GM10248 (cell line): ENCODE measurements around the gene PTPRN2.

Source experiments
- CTCF ChIA-PET: fragments of 300-600 bp; sonication (Branson Sonifier 250); formaldehyde crosslinking; extraction: SDS; loops from one replicate; lab custom pipeline; 2021; ENCODE audit warnings: antibody characterized with exemption; lab: Yijun Ruan, JAX
- POLR2A ChIA-PET: fragments of 350-650 bp; sonication (Branson Sonifier 250); formaldehyde crosslinking; extraction: SDS; loops from one replicate; lab custom pipeline; 2020; ENCODE audit warnings: antibody characterized with exemption; lab: Yijun Ruan, JAX
- DNase-seq: peaks from one replicate; pipeline ENCODE4 v3.0.0; 2012; ENCODE audit errors: extremely low spot score
- TF ChIP-seq, protein P1 (sequence below): IDR thresholded peaks from 2 replicates; pipeline ENCODE4 v1.5.1; 2012; ENCODE audit warnings: mild to moderate bottlenecking, low read depth; ENCODE audit errors: extremely low read depth, missing control alignments, control extremely low read depth

PTPRN2 gene

DNA sequence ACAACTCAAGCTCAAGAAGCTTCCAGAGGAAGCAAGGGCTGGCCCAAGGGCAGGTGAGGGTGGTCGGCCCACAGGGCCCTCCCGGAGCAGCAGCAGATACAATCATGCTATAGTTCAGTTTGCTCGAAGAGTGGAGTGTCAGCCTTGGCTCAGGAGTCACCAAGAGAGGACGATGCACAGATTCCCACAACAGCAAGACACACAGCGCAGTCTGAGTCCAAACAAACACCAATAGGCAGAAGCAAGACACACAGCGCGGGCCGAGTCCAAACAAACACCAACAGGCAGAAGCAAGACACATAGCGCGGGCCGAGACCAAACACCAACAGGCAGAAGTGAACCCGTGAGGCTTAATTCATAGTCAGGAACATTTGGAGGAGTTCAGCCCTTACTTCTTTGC, 138.4 kb downstream of the PTPRN2 start:
- TF ChIP-seq, protein P1, sequence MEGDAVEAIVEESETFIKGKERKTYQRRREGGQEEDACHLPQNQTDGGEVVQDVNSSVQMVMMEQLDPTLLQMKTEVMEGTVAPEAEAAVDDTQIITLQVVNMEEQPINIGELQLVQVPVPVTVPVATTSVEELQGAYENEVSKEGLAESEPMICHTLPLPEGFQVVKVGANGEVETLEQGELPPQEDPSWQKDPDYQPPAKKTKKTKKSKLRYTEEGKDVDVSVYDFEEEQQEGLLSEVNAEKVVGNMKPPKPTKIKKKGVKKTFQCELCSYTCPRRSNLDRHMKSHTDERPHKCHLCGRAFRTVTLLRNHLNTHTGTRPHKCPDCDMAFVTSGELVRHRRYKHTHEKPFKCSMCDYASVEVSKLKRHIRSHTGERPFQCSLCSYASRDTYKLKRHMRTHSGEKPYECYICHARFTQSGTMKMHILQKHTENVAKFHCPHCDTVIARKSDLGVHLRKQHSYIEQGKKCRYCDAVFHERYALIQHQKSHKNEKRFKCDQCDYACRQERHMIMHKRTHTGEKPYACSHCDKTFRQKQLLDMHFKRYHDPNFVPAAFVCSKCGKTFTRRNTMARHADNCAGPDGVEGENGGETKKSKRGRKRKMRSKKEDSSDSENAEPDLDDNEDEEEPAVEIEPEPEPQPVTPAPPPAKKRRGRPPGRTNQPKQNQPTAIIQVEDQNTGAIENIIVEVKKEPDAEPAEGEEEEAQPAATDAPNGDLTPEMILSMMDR, result no peak
- ChIA-PET POLR2A (no interaction called here), CTCF (no interaction called here)
- DNase-seq, result no peak

DNA sequence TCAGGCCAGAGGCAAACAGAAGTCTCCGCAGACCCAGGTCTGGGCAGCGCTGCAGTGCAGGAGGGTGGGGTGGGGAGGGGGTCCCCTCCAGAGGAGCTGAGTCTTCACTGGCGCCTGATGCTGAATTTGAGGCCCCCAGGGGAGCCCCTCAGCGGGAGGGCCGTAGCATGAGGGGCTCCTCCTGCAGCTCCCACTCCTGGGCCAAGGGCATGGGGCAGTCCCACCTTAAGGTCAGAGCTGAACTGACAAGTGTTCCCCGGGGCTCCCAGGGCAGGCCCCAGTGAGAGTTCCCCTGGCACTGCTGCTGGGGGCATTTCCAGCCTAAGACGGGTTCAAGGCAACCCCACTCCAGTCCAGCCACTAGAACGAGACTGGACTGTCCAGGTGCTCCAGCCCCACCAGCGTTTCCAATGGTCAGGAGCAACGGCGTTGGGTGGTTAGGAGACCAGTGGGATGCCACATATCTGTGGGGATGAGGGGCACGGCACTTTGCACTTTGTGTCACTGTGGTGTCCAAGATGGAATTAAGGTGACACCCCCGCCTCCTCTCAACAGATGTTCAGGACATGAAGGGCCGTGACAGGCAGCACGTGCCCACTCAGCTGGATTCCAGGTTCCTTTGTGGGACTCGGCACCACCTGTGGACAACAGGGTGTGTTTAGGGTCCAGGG, 139.1 kb downstream of the PTPRN2 start:
- CTCF ChIA-PET, result no interaction called here
- POLR2A ChIA-PET, result no interaction called here
- TF ChIP-seq, protein P1, result no peak
- DNase-seq, result no peak

DNA sequence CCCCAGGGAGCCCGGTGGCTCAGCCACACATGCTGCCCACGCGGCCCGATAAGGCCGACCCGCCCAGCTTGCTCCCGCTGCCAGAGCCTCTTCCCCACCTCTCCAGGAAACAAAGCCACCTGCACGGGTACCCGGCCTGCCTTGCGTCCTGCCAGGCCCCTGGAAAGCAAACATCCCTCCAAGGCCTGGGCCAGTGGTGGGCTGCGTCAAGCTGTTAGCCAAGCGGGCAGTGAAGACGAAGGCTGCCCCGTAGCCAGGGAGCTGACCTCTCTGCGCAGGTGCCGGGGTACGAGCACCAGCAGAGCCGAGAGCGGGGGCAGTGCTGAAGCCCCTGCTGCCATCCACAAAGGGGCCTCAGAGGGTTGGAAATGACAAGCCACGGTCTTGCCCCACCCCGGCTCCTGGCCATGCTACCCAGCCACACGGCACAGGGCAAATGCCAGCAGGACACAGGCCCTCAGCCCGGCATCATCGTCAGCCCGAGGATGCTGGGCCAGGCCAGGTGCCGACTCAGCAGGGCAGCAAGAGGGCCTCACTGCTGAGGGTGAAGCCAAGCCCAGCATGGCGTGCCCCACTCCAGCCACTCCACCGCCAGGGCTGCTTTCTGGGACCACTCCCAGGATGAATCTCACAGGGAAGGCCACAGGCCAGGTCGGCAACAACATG, 140.0 kb downstream of the PTPRN2 start:
- ChIA-PET CTCF (no interaction called here), POLR2A (no interaction called here)
- TF ChIP-seq, protein P1, result no peak
- DNase-seq, result no peak

DNA sequence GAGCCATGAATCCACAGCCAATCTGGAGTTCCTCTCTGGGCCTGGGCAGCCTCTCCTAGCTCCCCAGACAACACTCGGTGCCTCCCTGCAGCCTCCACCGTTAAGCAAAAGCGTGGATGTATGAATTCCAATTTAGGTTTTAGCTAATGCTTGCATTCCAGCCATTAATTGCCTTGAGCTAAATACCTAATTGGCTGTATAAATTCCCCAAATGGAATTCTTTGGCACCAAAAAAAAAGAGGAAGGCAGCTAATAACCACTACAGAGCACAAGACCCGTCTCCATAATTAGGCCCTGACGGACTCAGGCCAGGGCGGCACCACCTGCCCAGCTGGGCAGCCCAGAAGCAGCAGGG, 140.5 kb downstream of the PTPRN2 start:
- TF ChIP-seq, protein P1, result no peak
- ChIA-PET POLR2A (no interaction called here), CTCF (no interaction called here)
- no peak for DNase-seq

DNA sequence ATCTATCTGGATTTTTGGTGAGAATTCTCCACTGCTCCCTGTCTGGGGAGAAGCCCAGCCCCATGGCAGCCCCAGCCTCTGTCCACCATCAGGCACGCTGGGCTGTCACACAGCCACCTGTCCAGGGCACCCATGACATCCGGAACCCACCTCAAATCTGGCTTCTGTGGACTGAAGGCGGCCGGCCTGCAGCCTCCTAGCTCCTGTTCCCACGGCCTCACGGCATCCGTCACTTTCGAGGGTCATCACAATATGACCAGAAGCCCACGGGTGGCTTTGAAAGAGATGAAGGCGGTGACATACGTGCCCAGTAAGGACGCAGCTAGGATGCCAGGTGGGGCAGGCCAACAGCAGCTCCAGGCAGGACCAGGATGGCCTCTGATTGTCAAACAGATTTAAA, 140.9 kb downstream of the PTPRN2 start:
- TF ChIP-seq, protein P1, result no peak
- ChIA-PET POLR2A (no interaction called here), CTCF (no interaction called here)
- DNase-seq, result no peak

DNA sequence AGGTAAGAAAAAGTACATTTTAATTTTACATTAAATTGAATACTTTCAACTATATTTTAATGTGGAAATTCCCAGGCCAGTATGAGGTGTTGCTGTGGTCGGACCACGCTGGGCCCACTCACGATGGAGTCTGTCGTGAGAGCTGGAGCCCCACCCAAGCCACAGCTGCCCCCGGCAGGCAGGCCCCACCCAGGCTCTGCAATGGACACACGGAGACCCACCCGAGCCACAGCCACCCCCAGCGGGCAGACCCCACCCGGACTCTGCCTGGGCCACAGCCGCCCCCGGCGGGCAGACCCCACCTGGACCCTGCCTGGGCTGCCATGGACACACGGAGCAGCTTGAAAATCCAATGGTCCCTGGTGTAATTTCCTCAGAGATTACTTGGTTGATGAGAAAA, 141.3 kb downstream of the PTPRN2 start:
- TF ChIP-seq, protein P1, result no peak
- CTCF ChIA-PET, result no interaction called here
- POLR2A ChIA-PET, result no interaction called here
- no peak for DNase-seq
